ENCODE data around the gene USP11. TPM values are rescaled to one million over a fixed set of nuclear protein-coding genes. Genes with fewer than 3 reads are reported as not detected.

Gene USP11
- total and polyA plus RNA-seq, 2 of the 4 experiments (the other 2 are of a cell fraction) = 33.5 to 59.7 TPM

DNA sequence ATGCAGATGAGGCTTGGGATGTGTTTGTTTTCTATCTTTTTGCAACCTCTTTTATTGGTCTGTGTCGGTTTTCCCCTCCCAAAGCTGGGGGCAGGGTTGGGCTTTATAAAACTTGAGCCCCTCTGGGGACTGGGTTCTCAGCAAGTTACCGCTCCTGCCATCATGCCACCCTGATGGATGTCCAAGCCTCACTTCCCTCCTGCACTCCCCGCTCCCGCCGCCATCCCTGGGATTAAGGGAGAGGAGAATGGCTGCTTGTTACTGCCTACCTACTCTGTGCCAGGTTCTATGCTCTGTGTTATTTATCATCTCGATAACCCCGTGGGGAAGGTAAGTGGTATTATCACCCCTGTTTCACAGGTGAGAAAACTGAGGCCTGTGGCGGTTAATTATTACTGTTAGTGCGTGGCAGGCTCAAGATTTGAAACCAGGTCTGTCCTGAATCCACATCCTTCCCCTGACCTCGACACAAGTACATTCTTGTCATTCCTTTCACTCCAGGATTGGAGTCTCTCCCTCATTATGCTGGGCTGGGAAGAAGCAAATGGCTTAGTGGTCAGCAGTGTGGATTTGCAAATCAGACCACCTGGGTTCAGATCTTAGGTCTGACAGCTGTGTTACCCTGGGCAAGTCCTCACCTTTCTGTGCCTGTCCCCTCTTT lies 34.7 kb upstream of the USP11 start:
- ChIA-PET POLR2A (ENCODE audit: unreplicated experiment) (no interaction called here), CTCF (no interaction called here)
- H3K9me3 ChIP-seq (ENCODE audit: control insufficient read depth, insufficient read depth, low read length) = no peaks in the 10 kb centered on the region
- H3K4me3 ChIP-seq (ENCODE audit: insufficient read depth, low read depth, low read length) = no peak overlapping the region
- dilution Hi-C loops (cut with HindIII; ENCODE audit: low sequenced_read_pairs, unreplicated experiment) (no loop called here), in situ Hi-C loops (cut with MboI; ENCODE audit: low sequenced_read_pairs) (loop anchor here (10.0 kb wide), 2 partner anchors 187 to 327 kb away; no protein-coding TSS in a partner anchor), intact Hi-C loops (cut with micrococcal nuclease) (no loop called here)
- H3K27me3 ChIP-seq (ENCODE audit: control insufficient read depth, insufficient read depth, low read length) = no peaks in the 10 kb centered on the region; the same call in 1 of the 2 replicates
- peak overlapping the region; percentile 24; the same call in 1 of the 2 replicates for H3K4me2 ChIP-seq (ENCODE audit: low read depth, low read length)
- H4K91ac ChIP-seq (ENCODE audit: insufficient read depth, low read depth, low read length) = no peak overlapping the region
- peaks cover 5% of the 10 kb centered on the region; the same call in 1 of the 2 replicates for H3K9me1 ChIP-seq (ENCODE audit: insufficient read depth, low read length)
- whole genome bisulfite sequencing, 2 experiments (ENCODE audit: extremely low coverage in 2 of 2, insufficient read length in 1 of 2) = no CpG with 5 or more reads among the region's 10 CpGs
- no peak overlapping the region for H3K23ac ChIP-seq (ENCODE audit: low read depth, low read length)
- H2BK15ac ChIP-seq (ENCODE audit: low read depth, low read length) = no peak overlapping the region
- no peak overlapping the region for H2AFZ ChIP-seq (replicated peaks; ENCODE audit: low read length, poor library complexity)
- H2BK20ac ChIP-seq (ENCODE audit: low read depth, low read length) = no peak overlapping the region
- TF ChIP-seq, protein P1, sequence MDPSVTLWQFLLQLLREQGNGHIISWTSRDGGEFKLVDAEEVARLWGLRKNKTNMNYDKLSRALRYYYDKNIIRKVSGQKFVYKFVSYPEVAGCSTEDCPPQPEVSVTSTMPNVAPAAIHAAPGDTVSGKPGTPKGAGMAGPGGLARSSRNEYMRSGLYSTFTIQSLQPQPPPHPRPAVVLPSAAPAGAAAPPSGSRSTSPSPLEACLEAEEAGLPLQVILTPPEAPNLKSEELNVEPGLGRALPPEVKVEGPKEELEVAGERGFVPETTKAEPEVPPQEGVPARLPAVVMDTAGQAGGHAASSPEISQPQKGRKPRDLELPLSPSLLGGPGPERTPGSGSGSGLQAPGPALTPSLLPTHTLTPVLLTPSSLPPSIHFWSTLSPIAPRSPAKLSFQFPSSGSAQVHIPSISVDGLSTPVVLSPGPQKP (IDR thresholded peaks at IDR 0.05; ENCODE audit: borderline replicate concordance, low read depth, low read length) = no peak
- TF ChIP-seq POLR2A (IDR thresholded peaks at IDR 0.05; ENCODE audit: low read depth, low read length) = no peak
- no peak for TF ChIP-seq MXI1 (IDR thresholded peaks at IDR 0.05; ENCODE audit: borderline replicate concordance, low read depth, low read length)
- no peak overlapping the region for H2BK5ac ChIP-seq (ENCODE audit: low read depth, low read length, poor library complexity, severe bottlenecking)
- H2BK120ac ChIP-seq (ENCODE audit: low read depth, low read length) = no peak overlapping the region
- no peak overlapping the region for H3K14ac ChIP-seq (replicated peaks; ENCODE audit: low read depth, low read length)
- peaks cover 24% of the 10 kb centered on the region for H3K4me1 ChIP-seq (ENCODE audit: control insufficient read depth, insufficient read depth, low read length)
- no peak overlapping the region for H4K5ac ChIP-seq (ENCODE audit: low read depth, low read length)
- no peak overlapping the region for H3K9ac ChIP-seq (ENCODE audit: low read depth, low read length)
- no peak overlapping the region for H4K8ac ChIP-seq (ENCODE audit: low read depth in 2 of 2, low read length in 2 of 2)
- peak; percentile 20 for DNase-seq
- no peak overlapping the region for H2AK5ac ChIP-seq (ENCODE audit: low read depth, low read length)
- H4K20me1 ChIP-seq (ENCODE audit: insufficient read depth, low read length) = peaks cover 82% of the 10 kb centered on the region
- H2AK9ac ChIP-seq (replicated peaks; ENCODE audit: low read depth, low read length, poor library complexity) = no peak overlapping the region
- peaks cover 34 to 69% of the 10 kb centered on the region in 2 experiments for H3K79me1 ChIP-seq (ENCODE audit: low read depth in 1 of 2, low read length in 2 of 2)
- H3K18ac ChIP-seq (ENCODE audit: low read depth, low read length) = no peak overlapping the region
- no peak for ATAC-seq (ENCODE audit: low read depth)
- H3K27ac ChIP-seq (ENCODE audit: insufficient read depth, low read length) = no peak overlapping the region
- H3K4ac ChIP-seq (ENCODE audit: low read depth, low read length) = no peak overlapping the region
- peaks cover 62% of the 10 kb centered on the region for H3K36me3 ChIP-seq (ENCODE audit: control insufficient read depth, insufficient read depth, low read length)
- H3K56ac ChIP-seq (ENCODE audit: extremely low read depth, insufficient read depth, low read length) = no peak overlapping the region
- BruUV-seq (replicated peaks) = no TSS peak

Measured in IMR-90 (cell line).